MM.1S (cell line): Measurements from ENCODE around the gene CNTNAP2.

Experiments
- CTCF ChIP-seq: fragments of 300-600 bp; sonication (generic); IDR thresholded peaks from 2 replicates; pipeline ENCODE4 v1.5.1; 2016; ENCODE audit warnings: antibody characterized with exemption, low read length, mixed read lengths
- EZH2 ChIP-seq: fragments of 300-600 bp; sonication (generic); optimal IDR thresholded peaks from 2 replicates; pipeline ENCODE3; 2017; ENCODE audit warnings: low read depth, mild to moderate bottlenecking, antibody characterized with exemption, low read length, mixed read lengths
- EZH2phosphoT487 ChIP-seq: fragments of 300-600 bp; sonication (generic); IDR thresholded peaks from 2 replicates; pipeline ENCODE4 v1.6.1; 2018; ENCODE audit warnings: antibody characterized with exemption, low read length

DNA sequence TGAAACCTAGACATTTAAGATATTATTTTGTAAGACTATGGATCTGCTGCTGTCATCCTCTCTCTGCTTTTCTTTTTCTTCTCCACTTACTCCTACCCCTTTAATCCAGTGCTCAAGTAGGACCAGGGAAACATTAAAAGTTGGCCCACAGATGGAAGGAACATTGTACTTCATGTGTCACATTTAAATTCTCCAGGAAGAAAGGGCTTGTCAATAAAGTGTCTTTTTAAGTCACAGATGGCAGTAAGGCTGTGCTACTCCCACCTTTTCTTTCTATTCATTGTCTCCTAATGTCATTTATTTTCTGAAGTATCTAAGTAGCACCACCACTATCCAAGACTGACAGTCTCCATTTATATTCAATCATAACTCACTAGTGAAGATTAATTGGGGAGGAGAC, 1736.2 kb downstream of the CNTNAP2 start:
- TF ChIP-seq CTCF = no peak
- no peak for TF ChIP-seq EZH2
- TF ChIP-seq EZH2phosphoT487 = no peak
